ENCODE results near the gene CGREF1.

- TF ChIP-seq CTCF (IDR thresholded peaks at IDR 0.05; ENCODE audit: insufficient read depth, low read length): no peak
- no peak for TF ChIP-seq POLR2AphosphoS5 (IDR thresholded peaks at IDR 0.05; ENCODE audit: low read depth)
- no peak for TF ChIP-seq SPI1 (IDR thresholded peaks at IDR 0.05; ENCODE audit: borderline replicate concordance, low read depth)
- TF ChIP-seq GABPA (IDR thresholded peaks at IDR 0.05; ENCODE audit: low read depth): no peak
Observed at GRCh38 chr2:27080140-27080469, 38.8 kb downstream of the CGREF1 start.

All from HL-60 (cell line).